GM21390 (cell line): Measurements from ENCODE around the gene EIF5A.

ENCODE experiments used
- ATAC-seq: cut with Tn5 transposase; IDR thresholded peaks from one replicate; pipeline ENCODE4 v1.9.1; 2021; ENCODE audit not compliant: unreplicated experiment

The EIF5A gene

GRCh38 chr17:7352910-7353635 lies 45.6 kb downstream of the EIF5A start:
- no peak for ATAC-seq

- ATAC-seq = no peak
Measured at GRCh38 chr17:7354262-7354843, 46.9 kb downstream of the EIF5A start.

- ATAC-seq = no peak
Measured at GRCh38 chr17:7355053-7355452, 47.6 kb downstream of the EIF5A start, which contains the start of gene TMEM95. Gene TMEM95, plus strand, starts transcription at chr17:7355156. Its CDS starts 49 bp downstream, at chr17:7355205.

GRCh38 chr17:7355573-7355972 lies 48.1 kb downstream of the EIF5A start:
- no peak for ATAC-seq

- no peak for ATAC-seq
Measured at GRCh38 chr17:7356072-7356549, 48.7 kb downstream of the EIF5A start.

GRCh38 chr17:7356756-7357155 lies 49.3 kb downstream of the EIF5A start:
- no peak for ATAC-seq

- no peak for ATAC-seq
Measured at GRCh38 chr17:7357381-7357780, 50.0 kb downstream of the EIF5A start.

GRCh38 chr17:7361906-7362305 lies 54.5 kb downstream of the EIF5A start:
- no peak for ATAC-seq
